NK-92 (cell line): ENCODE results near the gene SAGE1.
"Not testable (repeated sequence)": the region's sequence is repeated elsewhere in the genome, so short reads cannot be mapped to it uniquely, and the experiment has no call there.

Source experiments
- DNase-seq: peaks from one replicate; lab custom pipeline; 2025; ENCODE audit not compliant: unreplicated experiment; lab: John Stamatoyannopoulos, UW

Gene SAGE1

GRCh38 chrX:135893294-135893817, at the start of gene SAGE1, which contains the start of gene CT45A10:
Gene SAGE1, plus strand, starts transcription at chrX:135893716. Its CDS starts 2,527 bp downstream, at chrX:135896243.
Gene CT45A10, minus strand, starts transcription at chrX:135893444. Its CDS starts 8,100 bp downstream, at chrX:135885344.
- DNase-seq = no peak

GRCh38 chrX:135854438-135854837, 39.1 kb upstream of the SAGE1 start, which contains the start of gene CT45A8:
Gene CT45A8, minus strand, starts transcription at chrX:135854538. Its CDS starts 3,755 bp downstream, at chrX:135850783.
- DNase-seq = not testable (repeated sequence)

- DNase-seq = not testable (repeated sequence)
Observed at GRCh38 chrX:135871712-135872111, 21.8 kb upstream of the SAGE1 start, which contains the start of gene CT45A9. Gene CT45A9, minus strand, starts transcription at chrX:135871812. Its CDS starts 3,751 bp downstream, at chrX:135868061.

GRCh38 chrX:135882741-135883140, 10.8 kb upstream of the SAGE1 start:
- not testable (repeated sequence) for DNase-seq

GRCh38 chrX:135888230-135888629, 5.3 kb upstream of the SAGE1 start:
- not testable (repeated sequence) for DNase-seq

- DNase-seq = not testable (repeated sequence)
Observed at GRCh38 chrX:135888976-135889375, 4.5 kb upstream of the SAGE1 start.

GRCh38 chrX:135890087-135890585, 3.4 kb upstream of the SAGE1 start:
- no peak for DNase-seq

- no peak for DNase-seq
Observed at GRCh38 chrX:135892781-135893180, 735 bp upstream of the SAGE1 start.

- DNase-seq = no peak
Observed at GRCh38 chrX:135910251-135910650, 16.7 kb downstream of the SAGE1 start.

- DNase-seq = no peak
Observed at GRCh38 chrX:135914404-135914803, 20.9 kb downstream of the SAGE1 start.

- DNase-seq = not testable (repeated sequence)
Observed at GRCh38 chrX:135920516-135920915, 27.0 kb downstream of the SAGE1 start.

- DNase-seq = no peak
Observed at GRCh38 chrX:135923353-135923752, 29.8 kb downstream of the SAGE1 start.

GRCh38 chrX:135927897-135928296, 34.4 kb downstream of the SAGE1 start:
- DNase-seq = no peak

- DNase-seq = no peak
Observed at GRCh38 chrX:135931644-135932487, 38.4 kb downstream of the SAGE1 start.

- no peak for DNase-seq
Observed at GRCh38 chrX:135944486-135944885, 51.0 kb downstream of the SAGE1 start.

GRCh38 chrX:135951291-135951690, 57.8 kb downstream of the SAGE1 start:
- DNase-seq = no peak
